Lower lobe of right lung (tissue), 2 donors: ENCODE results near the gene LRTM2. TPM values are rescaled to one million over a fixed set of nuclear protein-coding genes. Genes with fewer than 3 reads are reported as not detected.

Experiments used
- ATAC-seq, 2 donors: fragments of 200-7000 bp; cut with Tn5 transposase; one replicate each; pipeline ENCODE4 v1.9.1; 2020 to 2022; ENCODE audit warnings: mild to moderate bottlenecking in 2 of 2, moderate library complexity in 2 of 2
- DNase-seq: peaks from one replicate; pipeline ENCODE4 v3.0.0-alpha.2; 2020
- H3K27ac ChIP-seq: fragments of 200-600 bp; one replicate; pipeline ENCODE4 v1.8.0; 2022
- H3K27me3 ChIP-seq: fragments of 200-600 bp; one replicate; pipeline ENCODE4 v1.8.0; 2022; ENCODE audit warnings: low read depth
- H3K36me3 ChIP-seq: fragments of 200-600 bp; one replicate; pipeline ENCODE4 v1.8.0; 2022; ENCODE audit warnings: mild to moderate bottlenecking
- H3K4me1 ChIP-seq: fragments of 200-600 bp; one replicate; pipeline ENCODE4 v1.8.0; 2022
- H3K4me3 ChIP-seq: fragments of 200-600 bp; one replicate; pipeline ENCODE4 v1.8.0; 2022; ENCODE audit warnings: mild to moderate bottlenecking
- H3K9me3 ChIP-seq: fragments of 200-600 bp; one replicate; pipeline ENCODE4 v1.8.0; 2022
- intact Hi-C: fragments of 100-400 bp; cut with DNase I; formaldehyde crosslinking; loops from one replicate; pipeline ENCODE4 v1.11.0; 2022
- total RNA-seq: library from RNA; stranded (reverse); fragmentation: NEBNext Ultra II Directional; extraction: Animal tissue kit (Norgen Biotek cat#: 25700); gene quantifications from one replicate; pipeline ENCODE4 v1.2.1, GENCODE V29; 2021
- TF ChIP-seq, protein P1 (sequence below): fragments of 200-600 bp; IDR thresholded peaks from one replicate; pipeline ENCODE4 v1.8.0; 2022; ENCODE audit warnings: antibody characterized with exemption, mild to moderate bottlenecking
- donor health status: DM: no; HTN: yes; CAD: no; lungs with severe emphysema.

LRTM2 gene
- total RNA-seq, 1 donor from 2014 or later: not detected

- Histone ChIP-seq H3K27ac (no peak overlapping the region), H3K27me3 (peaks cover 56% of the 10 kb centered on the region), H3K4me3 (no peak overlapping the region), H3K9me3 (no peaks in the 10 kb centered on the region), H3K36me3 (no peaks in the 10 kb centered on the region), H3K4me1 (peaks cover 6% of the 10 kb centered on the region)
- ATAC-seq (no peak), DNase-seq (no peak)
- intact Hi-C loops: loop anchor here (10.0 kb wide), 1 partner anchor 105 kb away; no protein-coding TSS in a partner anchor
- TF ChIP-seq, protein P1, sequence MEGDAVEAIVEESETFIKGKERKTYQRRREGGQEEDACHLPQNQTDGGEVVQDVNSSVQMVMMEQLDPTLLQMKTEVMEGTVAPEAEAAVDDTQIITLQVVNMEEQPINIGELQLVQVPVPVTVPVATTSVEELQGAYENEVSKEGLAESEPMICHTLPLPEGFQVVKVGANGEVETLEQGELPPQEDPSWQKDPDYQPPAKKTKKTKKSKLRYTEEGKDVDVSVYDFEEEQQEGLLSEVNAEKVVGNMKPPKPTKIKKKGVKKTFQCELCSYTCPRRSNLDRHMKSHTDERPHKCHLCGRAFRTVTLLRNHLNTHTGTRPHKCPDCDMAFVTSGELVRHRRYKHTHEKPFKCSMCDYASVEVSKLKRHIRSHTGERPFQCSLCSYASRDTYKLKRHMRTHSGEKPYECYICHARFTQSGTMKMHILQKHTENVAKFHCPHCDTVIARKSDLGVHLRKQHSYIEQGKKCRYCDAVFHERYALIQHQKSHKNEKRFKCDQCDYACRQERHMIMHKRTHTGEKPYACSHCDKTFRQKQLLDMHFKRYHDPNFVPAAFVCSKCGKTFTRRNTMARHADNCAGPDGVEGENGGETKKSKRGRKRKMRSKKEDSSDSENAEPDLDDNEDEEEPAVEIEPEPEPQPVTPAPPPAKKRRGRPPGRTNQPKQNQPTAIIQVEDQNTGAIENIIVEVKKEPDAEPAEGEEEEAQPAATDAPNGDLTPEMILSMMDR: no peak
These were observed 794 bp upstream of the LRTM2 start for GRCh38 chr12:1819571-1819970.

GRCh38 chr12:1820896-1821291, 529 bp downstream of the LRTM2 start:
- H3K4me1 ChIP-seq: peaks cover 6% of the 10 kb centered on the region
- H3K27ac ChIP-seq: no peak overlapping the region
- H3K4me3 ChIP-seq: no peak overlapping the region
- DNase-seq (no peak), ATAC-seq (no peak)
- TF ChIP-seq, protein P1: no peak
- intact Hi-C loops: no loop called here
- H3K36me3 ChIP-seq: no peaks in the 10 kb centered on the region
- no peaks in the 10 kb centered on the region for H3K9me3 ChIP-seq
- peaks cover 58% of the 10 kb centered on the region for H3K27me3 ChIP-seq

DNA sequence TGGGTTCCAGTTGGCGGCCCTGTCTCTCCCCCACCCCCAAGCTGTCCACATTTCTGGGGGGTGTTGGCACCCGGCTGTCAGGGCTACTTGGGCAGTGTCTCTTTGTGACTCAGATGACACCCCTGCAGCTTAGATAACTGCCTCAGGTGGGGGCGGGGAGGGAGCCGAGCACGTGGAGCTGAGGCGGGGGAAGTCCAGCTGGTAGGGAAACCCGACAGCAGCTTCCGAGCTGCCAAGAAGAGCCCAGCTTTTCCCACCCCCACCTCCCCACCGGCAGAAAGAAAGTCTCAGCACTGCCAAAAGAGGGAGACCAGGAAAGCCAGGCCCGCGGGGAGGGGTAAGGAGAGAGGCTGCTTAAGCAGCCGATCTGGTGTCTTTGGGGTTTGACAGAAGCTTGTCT, 1.4 kb downstream of the LRTM2 start:
- Histone ChIP-seq H3K9me3 (no peaks in the 10 kb centered on the region), H3K36me3 (no peaks in the 10 kb centered on the region), H3K27ac (no peak overlapping the region), H3K4me1 (peaks cover 6% of the 10 kb centered on the region), H3K4me3 (no peak overlapping the region), H3K27me3 (peaks cover 56% of the 10 kb centered on the region)
- no peak for DNase-seq
- TF ChIP-seq, protein P1: no peak
- ATAC-seq: no peak
- intact Hi-C loops: no loop called here

DNA sequence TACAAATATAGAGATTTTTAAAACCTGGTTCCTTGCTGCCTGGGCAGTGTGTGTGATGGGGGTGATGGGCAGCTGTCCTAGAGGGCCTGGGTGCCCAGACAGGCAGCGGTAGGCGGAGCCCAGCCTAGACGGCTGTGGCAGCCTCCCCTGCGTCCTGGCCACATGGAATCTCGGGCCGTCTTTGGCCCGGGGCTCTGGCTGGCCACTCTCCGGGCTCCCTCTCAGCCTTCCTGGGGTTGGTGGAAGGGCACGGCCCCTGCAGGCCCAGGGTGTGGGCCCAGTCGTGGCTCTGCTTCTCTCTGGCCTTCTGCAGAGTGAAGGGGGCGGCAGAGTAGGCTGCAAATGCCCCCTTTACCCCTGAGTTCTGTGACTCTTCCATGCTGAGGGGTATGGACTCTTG, 2.3 kb downstream of the LRTM2 start:
- ATAC-seq: no peak
- Histone ChIP-seq H3K36me3 (no peaks in the 10 kb centered on the region), H3K4me1 (peaks cover 6% of the 10 kb centered on the region), H3K9me3 (no peaks in the 10 kb centered on the region), H3K27ac (no peak overlapping the region), H3K4me3 (no peak overlapping the region), H3K27me3 (peaks cover 55% of the 10 kb centered on the region)
- TF ChIP-seq, protein P1: no peak
- no peak for DNase-seq
- intact Hi-C loops: no loop called here

DNA sequence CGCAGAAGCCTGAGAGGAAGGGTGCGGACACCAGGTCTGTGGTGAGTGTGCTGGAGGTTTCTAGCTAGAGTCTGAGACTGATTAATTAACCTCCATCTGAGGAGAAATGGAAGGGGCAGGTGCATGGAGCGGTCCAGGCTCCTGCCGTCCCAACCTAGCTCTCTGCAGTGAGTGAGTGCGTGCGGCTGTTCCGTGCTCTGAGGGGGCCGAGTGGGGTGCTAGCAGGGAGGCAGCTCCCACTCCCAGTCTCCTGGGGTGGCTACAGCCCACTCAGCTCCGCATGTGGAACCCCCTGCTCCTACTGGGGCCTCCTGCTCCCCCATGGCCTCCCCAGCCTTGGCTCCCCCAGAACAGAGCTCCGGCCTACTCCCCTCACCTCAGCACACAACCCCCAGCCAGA, 2.9 kb downstream of the LRTM2 start:
- peaks cover 61% of the 10 kb centered on the region for H3K27me3 ChIP-seq
- H3K4me1 ChIP-seq: peaks cover 6% of the 10 kb centered on the region
- intact Hi-C loops: no loop called here
- TF ChIP-seq, protein P1: no peak
- H3K9me3 ChIP-seq: no peaks in the 10 kb centered on the region
- H3K27ac ChIP-seq: no peak overlapping the region
- DNase-seq (no peak), ATAC-seq (no peak)
- no peaks in the 10 kb centered on the region for H3K36me3 ChIP-seq
- no peak overlapping the region for H3K4me3 ChIP-seq
